H1 (cell line): ENCODE results near the gene NOS3. TPM values are rescaled to one million over a fixed set of nuclear protein-coding genes. Genes with fewer than 3 reads are reported as not detected.

ENCODE experiments used
- CTCF ChIA-PET: fragments of 300-600 bp; sonication (Branson Sonifier 250); formaldehyde crosslinking; loops from one replicate; lab custom pipeline; 2021; ENCODE audit not compliant: partially characterized antibody; lab: Charles Lee
- POLR2A ChIA-PET: fragments of 300-600 bp; sonication (Branson Sonifier 250); formaldehyde crosslinking; loops from one replicate; lab custom pipeline; 2021; ENCODE audit warnings: inconsistent platforms; ENCODE audit not compliant: partially characterized antibody; lab: Charles Lee
- DNase-seq, 2 experiments: peaks; one replicate each; pipeline versions ENCODE4 v3.0.0 to v3.0.0-alpha.2; 2010 to 2022; ENCODE audit warnings: low spot score in 2 of 2, low read depth in 1 of 2, mixed read lengths in 1 of 2
- FAIRE-seq: peaks from 2 replicates; lab custom pipeline; 2011; peaks lifted over from hg19 to GRCh38; lab: Jason Lieb, UNC
- H2AFZ ChIP-seq: 2 replicates; pipeline ENCODE4 v1.8.1; 2012; ENCODE audit warnings: low read length, inconsistent platforms
- H2AK5ac ChIP-seq: 2 replicates; pipeline ENCODE4 v1.6.1; 2013; ENCODE audit warnings: low read depth, low read length
- H2BK120ac ChIP-seq: replicated peaks from 2 replicates; pipeline ENCODE3; 2013; ENCODE audit warnings: low read depth, low read length, inconsistent platforms
- H2BK12ac ChIP-seq: 2 replicates; pipeline ENCODE4 v1.6.1; 2013; ENCODE audit warnings: low read depth, low read length
- H2BK15ac ChIP-seq: 2 replicates; pipeline ENCODE4 v1.6.1; 2013; ENCODE audit warnings: low read length
- H2BK20ac ChIP-seq: 2 replicates; pipeline ENCODE4 v1.6.1; 2013; ENCODE audit warnings: low read length
- H2BK5ac ChIP-seq: 2 replicates; pipeline ENCODE4 v1.6.1; 2013; ENCODE audit warnings: low read depth, low read length
- H3K14ac ChIP-seq: 2 replicates; pipeline ENCODE4 v1.6.1; 2013; ENCODE audit warnings: inconsistent platforms; ENCODE audit not compliant: insufficient read length
- H3K18ac ChIP-seq: 2 replicates; pipeline ENCODE4 v1.6.1; 2013; ENCODE audit warnings: low read length; ENCODE audit errors: extremely low read depth
- H3K23ac ChIP-seq: 2 replicates; pipeline ENCODE4 v1.6.1; 2013; ENCODE audit warnings: inconsistent platforms; ENCODE audit not compliant: insufficient read length
- H3K23me2 ChIP-seq: 2 replicates; pipeline ENCODE4 v1.6.1; 2013; ENCODE audit warnings: low read depth, low read length
- H3K27ac ChIP-seq: 2 replicates; pipeline ENCODE4 v1.6.1; 2011; ENCODE audit warnings: low read depth, low read length, inconsistent platforms
- H3K27me3 ChIP-seq, 4 experiments: replicated peaks in 1 of 4; 1 replicate in 1 of 4; 2 replicates in 3 of 4; pipeline versions ENCODE4 v1.6.1 to v1.8.1; 2011 to 2013; ENCODE audit warnings: low read length in 3 of 4, mild to moderate bottlenecking in 3 of 4, inconsistent platforms in 2 of 4, mixed read lengths in 2 of 4, moderate library complexity in 1 of 4; ENCODE audit not compliant: control insufficient read depth in 3 of 4, insufficient read depth in 3 of 4; ENCODE audit errors: extremely low read depth in 1 of 4
- H3K36me3 ChIP-seq, 4 experiments: 2 replicates each; pipeline versions ENCODE4 v1.6.1 to v1.8.1; 2011 to 2013; ENCODE audit warnings: mild to moderate bottlenecking in 4 of 4, low read length in 3 of 4, moderate library complexity in 2 of 4, control low read depth in 1 of 4, inconsistent platforms in 1 of 4; ENCODE audit not compliant: insufficient read depth in 4 of 4, control insufficient read depth in 2 of 4
- H3K4ac ChIP-seq: replicated peaks from 2 replicates; pipeline ENCODE3; 2013; ENCODE audit warnings: low read length, low read depth, mixed read lengths, inconsistent platforms; ENCODE audit not compliant: insufficient read length
- H3K4me1 ChIP-seq, 4 experiments: replicated peaks in 1 of 4; 1 replicate in 1 of 4; 2 replicates in 3 of 4; pipeline versions ENCODE4 v1.6.1 to v1.8.1; 2011 to 2013; ENCODE audit warnings: low read length in 3 of 4, inconsistent platforms in 2 of 4, mixed read lengths in 1 of 4; ENCODE audit not compliant: insufficient read depth in 4 of 4, control insufficient read depth in 3 of 4
- H3K4me2 ChIP-seq, 2 experiments: 2 replicates each; pipeline versions ENCODE4 v1.6.1 to v1.8.1; 2011 to 2013; ENCODE audit warnings: low read depth in 2 of 2, low read length in 2 of 2, control low read depth in 1 of 2, inconsistent platforms in 1 of 2, mild to moderate bottlenecking in 1 of 2; ENCODE audit not compliant: insufficient read depth in 1 of 2
- H3K4me3 ChIP-seq, 4 experiments: fragments of 200-600, 300-600 bp in 1 of 4; sonication (generic), shearing (Covaris generic), sonication (Bioruptor Twin) in 1 of 4; 2 replicates each; pipeline versions ENCODE4 v1.5.1 to v1.8.1; 2011 to 2016; ENCODE audit warnings: low read length in 4 of 4, low read depth in 3 of 4, control low read depth in 2 of 4, inconsistent platforms in 2 of 4, mild to moderate bottlenecking in 2 of 4, mixed read lengths in 1 of 4, moderate library complexity in 1 of 4; ENCODE audit not compliant: insufficient read depth in 2 of 4; ENCODE audit errors: extremely low read depth in 1 of 4
- H3K56ac ChIP-seq: replicated peaks from 2 replicates; pipeline ENCODE3; 2013; ENCODE audit warnings: low read depth, mild to moderate bottlenecking, mixed read lengths, low read length, inconsistent platforms; ENCODE audit not compliant: insufficient read length
- H3K79me1 ChIP-seq: 2 replicates; pipeline ENCODE4 v1.6.1; 2013; ENCODE audit warnings: low read depth, low read length, control low read depth
- H3K79me2 ChIP-seq, 2 experiments: 2 replicates each; pipeline versions ENCODE4 v1.6.1 to v1.8.1; 2012 to 2013; ENCODE audit warnings: low read length in 2 of 2, mild to moderate bottlenecking in 2 of 2, inconsistent platforms in 1 of 2; ENCODE audit not compliant: insufficient read depth in 2 of 2, control insufficient read depth in 1 of 2
- H3K9ac ChIP-seq, 4 experiments: replicated peaks in 1 of 4; 1 replicate in 1 of 4; 2 replicates in 3 of 4; pipeline versions ENCODE4 v1.6.1 to v1.8.1; 2011 to 2013; ENCODE audit warnings: low read depth in 3 of 4, low read length in 3 of 4, control low read depth in 2 of 4, mild to moderate bottlenecking in 2 of 4, moderate library complexity in 2 of 4, inconsistent platforms in 1 of 4; ENCODE audit errors: extremely low read depth in 1 of 4
- H3K9me3 ChIP-seq, 2 experiments: 2 replicates each; pipeline versions ENCODE4 v1.6.1 to v1.8.1; 2012 to 2013; ENCODE audit warnings: mild to moderate bottlenecking in 2 of 2, moderate library complexity in 2 of 2, control low read depth in 1 of 2, inconsistent platforms in 1 of 2, low read depth in 1 of 2, low read length in 1 of 2, mixed read lengths in 1 of 2; ENCODE audit not compliant: insufficient read depth in 2 of 2
- H4K20me1 ChIP-seq, 2 experiments: replicated peaks in 1 of 2; 2 replicates each; pipeline versions ENCODE3 to v1.8.1; 2011 to 2013; ENCODE audit warnings: inconsistent platforms in 2 of 2, low read length in 2 of 2, mild to moderate bottlenecking in 1 of 2; ENCODE audit not compliant: insufficient read depth in 2 of 2, control insufficient read depth in 1 of 2
- H4K5ac ChIP-seq: 2 replicates; pipeline ENCODE4 v1.6.1; 2013; ENCODE audit warnings: low read length, low read depth, mixed read lengths, inconsistent platforms; ENCODE audit not compliant: insufficient read length
- H4K8ac ChIP-seq: 2 replicates; pipeline ENCODE4 v1.8.0; 2013; ENCODE audit warnings: mild to moderate bottlenecking, moderate library complexity, low read length, inconsistent platforms; ENCODE audit not compliant: insufficient read depth; ENCODE audit errors: extremely low read depth
- H4K91ac ChIP-seq: replicated peaks from 2 replicates; pipeline ENCODE3; 2013; ENCODE audit warnings: low read length, mixed read lengths, inconsistent platforms; ENCODE audit not compliant: insufficient read length
- GABPA ChIP-seq: IDR thresholded peaks from 2 replicates; pipeline ENCODE4 v1.6.1; 2011; ENCODE audit warnings: mild to moderate bottlenecking, low read length, moderate library complexity, borderline replicate concordance; ENCODE audit not compliant: insufficient read depth
- POU5F1 ChIP-seq: IDR thresholded peaks from 2 replicates; pipeline ENCODE4 v1.6.1; 2011; ENCODE audit warnings: low read depth, mild to moderate bottlenecking, low read length, moderate library complexity
- SIRT6 ChIP-seq: IDR thresholded peaks from one replicate; pipeline ENCODE4 v1.7.1; 2012; ENCODE audit warnings: low read length, inconsistent platforms
- WGBS, 2 experiments: shearing (Covaris generic) in 1 of 2; methylation state at CpG; one replicate each; pipeline versions ENCODE4 v1.1.6 to v1.1.7; 2013 to 2015; ENCODE audit warnings: low lambda C conversion rate in 2 of 2, mixed read lengths in 2 of 2, inconsistent platforms in 1 of 2, low coverage in 1 of 2, missing lambda C conversion rate in 1 of 2; ENCODE audit not compliant: insufficient replicate concordance in 2 of 2, insufficient coverage in 1 of 2, insufficient read length in 1 of 2; ENCODE audit errors: extremely low coverage in 1 of 2, missing lambda C conversion rate in 1 of 2; 5-methylcytosine and 5-hydroxymethylcytosine counted together
- polyA plus RNA-seq, 7 experiments: library from polyadenylated mRNA; depleted of rRNA in 3 of 7; stranded (reverse) in 5 of 7; unstranded in 2 of 7; fragments of >200 nt in 5 of 7; fragments of 200-250 nt in 2 of 7; gene quantifications; 1 replicate in 5 of 7; 2 replicates in 1 of 7; 4 replicates in 1 of 7; pipeline versions ENCODE4 v1.2.1 to v1.2.3, GENCODE V29; 2011 to 2013; ENCODE audit warnings: missing spikeins in 2 of 7, mixed read lengths in 2 of 7
- total RNA-seq: library from RNA; stranded (reverse); fragmentation: NEBNext Ultra II Directional; extraction: Animal tissue kit (Norgen Biotek cat#: 25700); gene quantifications from 2 replicates; pipeline ENCODE4 v1.2.1, GENCODE V29; 2021
- TF ChIP-seq, protein P1 (sequence below), 3 experiments: IDR thresholded peaks; 1 replicate in 2 of 3; 2 replicates in 1 of 3; pipeline versions ENCODE4 v1.5.1 to v1.6.1; 2011; ENCODE audit warnings: low read length in 3 of 3, mild to moderate bottlenecking in 3 of 3, inconsistent platforms in 2 of 3, low read depth in 1 of 3, moderate library complexity in 1 of 3; ENCODE audit not compliant: insufficient read depth in 1 of 3; ENCODE audit errors: control extremely low read depth in 1 of 3

NOS3 gene
- total and polyA plus RNA-seq, 2 of the 8 experiments (the other 6 are each of a cell fraction or from before 2014, with no cell fraction given): 4.4 to 16.2 TPM

DNA sequence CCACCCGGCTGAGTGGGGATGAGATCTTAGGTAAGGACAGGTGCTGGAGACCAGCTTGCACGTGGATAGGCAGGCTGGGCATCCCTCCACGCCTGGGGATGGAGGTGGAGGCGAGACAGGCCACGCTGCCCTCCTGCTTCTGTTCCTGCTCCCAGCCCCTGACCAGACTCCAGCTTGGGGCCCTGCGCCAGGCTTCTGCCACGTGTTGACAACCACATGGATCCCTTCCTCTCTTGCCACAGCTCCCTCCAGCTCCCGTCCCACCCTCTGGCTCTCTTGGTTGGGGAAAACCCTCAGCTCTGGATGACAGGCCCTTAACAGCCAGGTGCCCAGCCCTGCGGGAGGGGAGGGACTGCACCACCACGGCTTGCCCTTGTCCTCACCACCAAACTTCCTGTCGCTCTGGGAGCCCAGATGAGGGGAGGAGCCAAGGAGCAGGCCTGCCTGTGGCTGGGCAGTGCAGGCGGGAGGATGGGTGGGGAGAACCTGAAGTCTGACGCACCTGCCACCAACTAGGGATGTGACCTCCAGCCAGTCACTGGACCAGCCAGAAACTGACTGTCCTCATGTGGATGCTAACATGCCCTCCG is 48.7 kb upstream of the NOS3 start:
- Histone ChIP-seq H3K27me3 (peaks cover 0 to 9% (median 4%) of the 10 kb centered on the region in 4 experiments; a peak in 2 of 7 replicates), H2AFZ (no peak overlapping the region), H3K4me3 (no peak overlapping the region), H3K4me1 (peaks cover 0 to 24% (median 12%) of the 10 kb centered on the region in 4 experiments; a peak in 6 of 7 replicates), H2BK5ac (no peak overlapping the region), H3K18ac (peak overlapping the region; percentile 40; the same call in 1 of the 2 replicates), H4K91ac (peak overlapping the region; percentile 23), H4K20me1 (peaks cover 0 to 3% of the 10 kb centered on the region in 2 experiments), H3K14ac (no peak overlapping the region), H3K9me3 (no peaks in the 10 kb centered on the region), H2BK20ac (no peak overlapping the region), H3K56ac (no peak overlapping the region), H2BK15ac (no peak overlapping the region; the same call in 1 of the 2 replicates), H4K8ac (peak overlapping the region; percentile 62; the same call in 1 of the 2 replicates), H3K36me3 (no peaks in the 10 kb centered on the region), H2BK12ac (no peak overlapping the region), H2AK5ac (no peak overlapping the region), H4K5ac (no peak overlapping the region), H3K23me2 (no peaks in the 10 kb centered on the region), H3K4ac (no peak overlapping the region), H3K79me2 (no peaks in the 10 kb centered on the region), H3K27ac (no peak overlapping the region), H3K9ac (no peak overlapping the region), H3K23ac (no peak overlapping the region), H3K79me1 (no peaks in the 10 kb centered on the region), H3K4me2 (no peak overlapping the region; a peak in 1 of 4 replicates), H2BK120ac (no peak overlapping the region)
- CTCF ChIA-PET: interaction anchor here (0.7 to 6.1 kb wide), 7 partner anchors 21 to 64 kb away, joined by 3 to 35 read pairs (median 4); no protein-coding TSS in a partner anchor
- FAIRE-seq: no peak
- no peak for DNase-seq
- WGBS, 2 experiments: 67% methylated on average over 11 of the region's 14 CpGs; no CpG with 5 or more reads in 1 of the 2 experiments
- POLR2A ChIA-PET: no interaction called here
- no peak for TF ChIP-seq GABPA
- no peak for TF ChIP-seq POU5F1
- no peak for TF ChIP-seq SIRT6
- TF ChIP-seq, protein P1, sequence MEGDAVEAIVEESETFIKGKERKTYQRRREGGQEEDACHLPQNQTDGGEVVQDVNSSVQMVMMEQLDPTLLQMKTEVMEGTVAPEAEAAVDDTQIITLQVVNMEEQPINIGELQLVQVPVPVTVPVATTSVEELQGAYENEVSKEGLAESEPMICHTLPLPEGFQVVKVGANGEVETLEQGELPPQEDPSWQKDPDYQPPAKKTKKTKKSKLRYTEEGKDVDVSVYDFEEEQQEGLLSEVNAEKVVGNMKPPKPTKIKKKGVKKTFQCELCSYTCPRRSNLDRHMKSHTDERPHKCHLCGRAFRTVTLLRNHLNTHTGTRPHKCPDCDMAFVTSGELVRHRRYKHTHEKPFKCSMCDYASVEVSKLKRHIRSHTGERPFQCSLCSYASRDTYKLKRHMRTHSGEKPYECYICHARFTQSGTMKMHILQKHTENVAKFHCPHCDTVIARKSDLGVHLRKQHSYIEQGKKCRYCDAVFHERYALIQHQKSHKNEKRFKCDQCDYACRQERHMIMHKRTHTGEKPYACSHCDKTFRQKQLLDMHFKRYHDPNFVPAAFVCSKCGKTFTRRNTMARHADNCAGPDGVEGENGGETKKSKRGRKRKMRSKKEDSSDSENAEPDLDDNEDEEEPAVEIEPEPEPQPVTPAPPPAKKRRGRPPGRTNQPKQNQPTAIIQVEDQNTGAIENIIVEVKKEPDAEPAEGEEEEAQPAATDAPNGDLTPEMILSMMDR (IDR thresholded peaks at IDR 0.05; ENCODE audit: control extremely low read depth in 1 of 3, insufficient read depth in 1 of 3, low read depth in 1 of 3, low read length in 3 of 3): no peak
